OCI-M1 (cell line): ENCODE results near the gene GNB1L.

ENCODE experiments used
- DNase-seq: peaks from one replicate; lab custom pipeline; 2025; lab: John Stamatoyannopoulos, UW

GNB1L gene

DNA sequence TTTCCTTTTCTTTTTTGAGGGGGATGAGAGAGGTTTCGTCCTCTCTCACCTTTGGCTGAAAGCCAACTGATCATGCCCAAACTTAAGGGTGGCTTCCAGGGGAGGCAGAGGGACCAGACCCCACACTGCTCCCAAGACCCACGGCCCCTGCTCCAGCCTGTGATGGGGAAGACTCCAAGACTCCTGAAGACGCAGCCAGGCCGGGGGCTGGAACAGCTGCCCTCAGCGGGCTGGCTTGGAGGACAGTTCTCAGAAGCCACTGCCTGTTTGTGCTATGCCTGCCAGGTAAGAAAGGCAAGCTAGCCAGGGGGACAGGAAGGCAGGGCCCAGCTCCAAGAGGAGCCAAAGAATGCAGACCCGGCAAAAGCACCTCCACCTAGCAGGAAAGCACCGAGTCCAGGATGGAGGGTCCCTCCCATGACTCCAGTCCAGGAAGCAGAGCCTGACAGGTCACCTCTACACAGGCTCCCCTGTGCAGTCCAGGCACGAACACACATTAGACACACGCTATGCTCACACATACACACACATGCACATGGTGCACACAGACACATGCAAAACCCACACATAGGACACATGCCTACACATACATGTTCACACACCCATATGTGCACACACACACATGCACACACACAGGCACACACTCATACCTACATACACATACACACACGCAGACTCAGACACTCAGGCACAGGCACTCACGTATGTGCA, 31.3 kb downstream of the GNB1L start:
- DNase-seq: no peak

DNA sequence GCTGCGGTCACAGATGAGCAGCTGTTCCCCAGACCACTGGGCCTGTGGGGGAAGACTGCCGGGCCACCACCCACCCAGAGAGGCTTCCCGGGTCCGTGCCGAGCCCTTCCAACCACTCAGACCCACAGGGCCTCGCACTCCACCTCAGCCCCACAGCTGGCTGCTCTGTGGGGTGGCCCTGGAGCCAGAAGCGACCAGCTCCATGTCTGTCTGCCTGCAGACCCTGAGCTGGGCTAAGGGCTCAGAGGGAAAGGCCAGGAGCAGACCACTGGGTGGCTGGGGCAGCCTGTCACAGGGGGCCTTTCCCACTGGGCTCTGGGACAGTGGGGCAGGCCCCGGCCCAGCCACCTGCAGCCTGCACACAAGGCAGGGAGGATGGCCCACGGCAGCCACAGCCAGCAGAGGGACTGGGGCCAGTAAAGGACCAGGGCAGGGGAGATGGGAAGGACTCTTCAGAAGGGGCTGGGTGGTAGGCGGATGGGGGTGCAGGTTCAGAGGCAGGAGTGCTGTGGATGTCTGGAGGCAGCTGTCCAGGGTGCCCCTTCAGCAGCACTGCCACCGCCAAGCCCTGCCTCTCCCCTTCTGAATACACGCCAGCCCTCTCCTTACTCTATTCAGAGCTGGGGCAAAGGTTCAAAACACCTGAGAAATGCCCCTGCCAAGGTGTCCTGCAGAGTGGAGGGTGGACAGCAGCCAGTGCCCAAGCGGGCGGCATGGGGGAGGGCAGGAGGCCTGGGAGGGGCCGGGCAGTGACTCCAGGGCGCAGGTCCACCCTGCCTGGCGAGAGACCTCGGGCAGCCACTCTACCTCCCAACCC, 32.2 kb downstream of the GNB1L start:
- no peak for DNase-seq

- DNase-seq: no peak
Measured at GRCh38 chr22:19821523-19822300, 33.0 kb downstream of the GNB1L start.

GRCh38 chr22:19820880-19821522, 33.7 kb downstream of the GNB1L start:
- DNase-seq: no peak

DNA sequence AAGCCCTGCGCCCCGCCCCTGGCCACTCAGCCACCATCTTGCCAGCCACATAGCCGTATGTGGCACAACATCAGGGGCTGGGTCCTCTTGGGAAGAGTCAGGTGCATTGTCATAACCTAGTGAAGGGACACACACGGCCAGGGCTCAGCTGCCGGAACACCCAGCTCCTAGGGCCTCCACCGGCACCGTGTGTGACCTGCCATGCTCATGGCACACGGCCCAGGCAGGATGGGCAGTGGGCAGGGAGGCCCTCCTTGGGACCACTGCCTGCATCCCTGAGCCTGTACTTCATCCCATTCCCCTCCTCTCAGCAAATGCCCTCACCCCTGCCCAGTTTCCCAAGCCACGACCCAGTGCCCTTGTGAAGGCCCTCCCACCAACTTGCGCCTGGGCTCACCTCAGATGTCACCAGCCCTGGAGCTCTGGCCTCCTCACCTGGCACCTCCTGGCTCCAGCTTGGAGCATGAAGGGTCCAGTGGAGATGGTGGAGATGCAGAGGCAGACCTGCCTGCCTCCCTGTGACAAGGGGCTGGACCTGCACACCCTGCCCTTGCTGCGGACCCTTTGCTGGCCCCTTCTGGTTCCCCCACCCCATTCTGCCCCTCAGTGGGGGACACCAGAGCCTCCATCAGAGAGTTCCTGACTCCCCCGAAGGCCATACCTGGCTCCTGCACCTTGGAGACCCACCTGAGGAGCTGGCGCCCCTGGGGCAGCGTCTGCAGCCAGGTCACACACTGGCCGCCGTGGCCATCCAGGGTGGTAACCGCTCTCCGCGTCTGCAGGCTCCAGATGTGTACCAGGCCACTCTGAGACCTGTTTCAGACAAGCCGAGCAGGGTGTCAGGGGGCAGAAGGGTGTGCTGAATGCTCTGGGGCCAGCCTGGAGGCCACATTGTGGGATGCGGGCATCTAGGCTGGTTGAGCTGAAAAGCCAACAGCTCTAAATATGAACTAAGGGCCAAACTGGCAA, 34.5 kb downstream of the GNB1L start:
- no peak for DNase-seq

GRCh38 chr22:19819208-19819910, 35.3 kb downstream of the GNB1L start:
- no peak for DNase-seq

GRCh38 chr22:19818324-19819207, 36.1 kb downstream of the GNB1L start:
- DNase-seq: no peak

GRCh38 chr22:19816372-19817119, 38.1 kb downstream of the GNB1L start:
- no peak for DNase-seq

DNA sequence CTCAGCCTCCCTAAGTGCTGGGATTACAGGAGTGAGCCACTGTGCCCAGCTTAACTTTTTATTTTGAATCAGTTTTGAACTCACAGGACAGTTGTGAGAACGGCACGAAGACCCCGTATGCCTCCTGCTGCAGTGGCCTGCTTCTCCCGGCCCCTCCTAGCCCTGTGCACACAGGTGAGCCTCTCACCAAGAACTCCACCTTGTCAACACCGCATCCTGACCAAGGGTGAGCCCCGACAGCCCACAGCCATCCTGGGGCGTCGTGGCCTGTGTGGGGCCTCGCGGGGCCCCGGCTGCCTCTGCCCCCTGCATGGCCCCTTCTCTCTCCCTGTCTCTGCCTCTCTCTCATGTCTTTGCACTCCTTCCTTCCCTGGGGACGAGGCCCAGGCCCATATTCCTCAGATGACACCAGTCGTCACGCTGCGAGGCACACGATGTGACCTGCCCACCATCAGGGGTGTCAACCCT, 38.8 kb downstream of the GNB1L start:
- no peak for DNase-seq

DNA sequence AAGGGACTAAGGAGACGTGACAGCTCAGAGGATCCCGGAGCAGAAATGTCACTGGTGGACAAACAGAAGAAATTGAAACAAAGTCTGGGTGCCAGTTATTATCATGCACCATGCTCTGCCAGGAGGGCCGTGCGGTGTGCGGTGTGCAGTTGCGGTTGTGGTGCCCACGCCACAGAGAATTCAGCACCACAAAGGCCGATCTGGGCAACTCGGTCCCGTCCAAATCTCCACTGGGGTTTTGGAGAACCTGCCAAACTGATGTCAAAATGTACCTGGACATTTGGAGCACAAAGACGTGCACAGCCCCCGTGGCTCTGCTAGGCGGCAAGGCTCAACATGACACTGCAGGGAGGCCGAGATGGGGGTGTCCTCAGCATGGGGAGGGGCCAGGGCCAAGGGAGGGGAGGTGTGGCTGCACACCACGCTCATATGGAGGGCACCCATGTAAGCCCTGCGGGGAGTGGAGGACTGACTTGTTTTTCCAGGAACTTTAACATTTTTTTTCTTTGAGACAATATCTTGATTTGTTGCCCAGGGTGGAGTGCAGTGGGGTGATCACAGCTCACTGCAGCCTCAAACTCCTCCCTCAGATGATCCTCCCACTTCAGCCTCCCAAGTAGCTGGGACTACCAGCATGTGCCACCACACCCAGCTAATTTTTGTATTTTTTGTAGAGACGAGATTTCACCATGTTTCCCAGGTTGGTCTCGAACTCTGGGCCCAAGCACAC, 39.4 kb downstream of the GNB1L start:
- peak; percentile 71 for DNase-seq

GRCh38 chr22:19814428-19814827, 40.2 kb downstream of the GNB1L start:
- no peak for DNase-seq

GRCh38 chr22:19812910-19813309, 41.8 kb downstream of the GNB1L start:
- DNase-seq: no peak

GRCh38 chr22:19811811-19812771, 42.6 kb downstream of the GNB1L start:
- DNase-seq: no peak

- DNase-seq: no peak
Measured at GRCh38 chr22:19811211-19811621, 43.5 kb downstream of the GNB1L start.

GRCh38 chr22:19810381-19811201, 44.1 kb downstream of the GNB1L start:
- DNase-seq: no peak

DNA sequence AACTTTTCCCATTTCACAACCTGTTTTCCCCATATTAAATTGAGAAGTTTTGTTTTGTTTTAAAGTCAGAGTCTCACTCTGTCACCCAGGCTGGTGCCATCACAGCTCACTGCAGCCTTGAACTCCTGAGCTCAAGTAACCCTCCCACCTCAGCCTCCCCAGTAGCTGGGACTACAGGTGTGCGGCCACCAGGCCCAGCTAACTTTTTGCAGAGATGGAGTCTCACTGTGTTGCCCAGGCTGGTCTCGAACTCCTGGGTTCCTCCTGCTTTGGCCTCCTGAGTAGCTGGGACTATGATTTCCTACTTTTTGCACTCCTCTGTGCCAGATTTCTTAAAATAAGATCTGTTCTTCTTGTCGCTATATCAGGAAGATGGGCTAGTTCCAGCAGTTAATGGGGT, 44.9 kb downstream of the GNB1L start:
- DNase-seq: no peak
